Superior temporal gyrus (tissue), 1 donor: ENCODE measurements around the gene MAML3.

Experiments
- DNase-seq: peaks from one replicate; pipeline ENCODE4 v3.0.0-alpha.2; 2016; ENCODE audit errors: extremely low spot score

Gene MAML3

DNA sequence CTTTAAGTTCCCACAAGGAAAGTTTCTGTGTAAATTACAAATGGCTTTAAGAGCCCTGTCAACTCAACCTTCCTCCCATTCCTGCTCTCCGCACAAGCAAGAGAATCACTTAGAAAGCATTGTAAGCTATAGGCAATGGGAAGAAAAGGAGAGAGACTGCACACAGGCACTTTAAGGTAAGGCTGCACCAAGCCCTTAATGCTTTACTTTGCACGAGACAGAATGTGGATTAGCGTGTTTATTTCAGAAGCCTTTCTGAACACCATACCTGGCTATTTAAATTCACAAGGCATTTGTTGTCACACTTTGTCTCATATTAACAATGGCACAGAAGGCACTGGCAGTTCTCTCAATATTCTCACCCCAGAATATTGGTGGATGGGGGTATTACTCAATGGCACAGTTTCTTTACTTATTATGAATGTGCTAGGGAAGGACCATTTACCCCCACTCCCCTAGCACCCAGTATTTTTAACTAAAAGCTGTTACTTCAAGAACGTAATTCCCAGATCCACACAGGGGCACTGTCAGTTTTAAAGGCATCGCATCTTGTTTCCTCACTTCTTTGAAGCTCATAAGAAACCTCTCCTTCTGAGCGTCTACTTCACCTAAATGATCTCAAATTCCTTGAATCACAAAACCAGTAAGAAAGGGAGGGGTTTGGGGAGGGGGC lies 150.0 kb downstream of the MAML3 start:
- DNase-seq: peak; percentile 45

DNA sequence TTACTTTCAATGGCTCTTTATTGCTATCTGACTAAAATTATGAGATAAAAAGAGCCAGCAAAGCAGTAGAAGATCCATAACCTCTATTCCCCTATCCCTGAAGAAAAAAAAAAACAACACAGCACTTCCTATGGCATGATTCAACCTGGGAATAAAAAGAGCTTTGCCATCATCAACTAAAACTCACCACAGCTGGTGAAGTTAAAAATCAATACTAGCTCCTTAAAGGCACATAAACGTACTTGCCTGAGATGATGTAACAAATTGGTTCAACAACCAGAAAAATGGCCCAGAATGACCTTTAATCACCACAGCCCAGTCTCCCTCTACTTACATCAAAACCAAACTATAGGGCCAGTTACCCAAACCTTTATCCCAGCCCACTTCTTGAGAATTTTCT lies 153.8 kb downstream of the MAML3 start:
- DNase-seq: no peak

DNA sequence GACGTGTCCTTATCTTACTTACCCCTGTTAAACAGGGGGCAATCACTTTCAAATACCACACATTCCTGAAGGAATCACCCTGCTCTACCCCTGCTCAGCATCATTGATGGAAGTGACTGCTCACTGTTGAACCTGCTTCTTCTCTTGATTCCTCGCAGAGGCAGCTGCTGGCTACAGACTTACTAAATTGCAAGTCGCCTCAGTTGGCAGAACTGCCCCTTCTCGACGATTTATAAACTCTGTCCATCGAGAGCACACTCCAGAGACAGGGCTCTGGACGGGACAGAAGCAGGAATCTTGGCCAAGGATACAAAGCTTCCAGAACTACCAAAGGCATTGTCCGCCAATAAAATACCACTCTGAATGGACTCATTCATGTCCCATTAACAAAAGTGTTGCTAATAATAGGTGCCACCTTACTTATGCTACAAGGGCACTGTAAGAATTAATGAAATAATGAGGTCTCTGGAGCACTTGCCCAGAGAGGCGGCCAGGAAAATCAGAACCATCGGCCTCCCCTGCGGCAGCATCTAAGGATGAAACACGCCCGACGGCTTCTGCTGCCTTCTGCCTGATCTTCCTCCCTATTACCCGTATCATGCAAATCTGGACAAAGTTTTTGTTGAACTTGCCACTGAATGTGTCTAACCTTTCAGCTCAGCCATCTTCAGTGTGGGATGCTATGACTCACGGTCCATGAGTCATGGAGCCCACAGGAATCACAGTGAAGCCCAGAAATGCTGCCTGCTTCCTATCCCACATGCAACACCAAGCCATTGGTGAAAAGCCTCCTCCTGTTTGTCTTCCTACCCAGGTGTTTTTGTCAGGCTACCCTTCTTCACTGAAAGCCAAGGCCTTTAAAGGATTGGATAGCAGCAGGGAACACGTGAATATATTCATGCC lies 164.9 kb downstream of the MAML3 start:
- peak; percentile 56 for DNase-seq

DNA sequence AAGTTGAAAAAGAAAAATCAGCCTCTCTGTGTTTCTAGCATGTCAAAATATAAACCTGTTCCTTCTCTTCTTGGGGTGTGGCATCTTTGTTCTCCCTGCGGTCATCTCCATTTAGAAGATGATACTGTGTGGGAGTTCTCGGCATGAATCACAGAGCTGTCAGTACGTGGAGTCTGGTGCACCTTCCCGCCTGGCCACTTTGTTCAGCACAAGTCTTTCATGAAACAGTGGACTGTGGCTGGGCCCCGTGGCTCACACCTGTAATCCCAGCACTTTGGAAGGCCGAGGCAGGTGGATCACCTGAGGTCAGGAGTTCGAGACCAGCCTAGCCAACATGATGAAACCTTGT lies 166.5 kb downstream of the MAML3 start:
- no peak for DNase-seq

DNA sequence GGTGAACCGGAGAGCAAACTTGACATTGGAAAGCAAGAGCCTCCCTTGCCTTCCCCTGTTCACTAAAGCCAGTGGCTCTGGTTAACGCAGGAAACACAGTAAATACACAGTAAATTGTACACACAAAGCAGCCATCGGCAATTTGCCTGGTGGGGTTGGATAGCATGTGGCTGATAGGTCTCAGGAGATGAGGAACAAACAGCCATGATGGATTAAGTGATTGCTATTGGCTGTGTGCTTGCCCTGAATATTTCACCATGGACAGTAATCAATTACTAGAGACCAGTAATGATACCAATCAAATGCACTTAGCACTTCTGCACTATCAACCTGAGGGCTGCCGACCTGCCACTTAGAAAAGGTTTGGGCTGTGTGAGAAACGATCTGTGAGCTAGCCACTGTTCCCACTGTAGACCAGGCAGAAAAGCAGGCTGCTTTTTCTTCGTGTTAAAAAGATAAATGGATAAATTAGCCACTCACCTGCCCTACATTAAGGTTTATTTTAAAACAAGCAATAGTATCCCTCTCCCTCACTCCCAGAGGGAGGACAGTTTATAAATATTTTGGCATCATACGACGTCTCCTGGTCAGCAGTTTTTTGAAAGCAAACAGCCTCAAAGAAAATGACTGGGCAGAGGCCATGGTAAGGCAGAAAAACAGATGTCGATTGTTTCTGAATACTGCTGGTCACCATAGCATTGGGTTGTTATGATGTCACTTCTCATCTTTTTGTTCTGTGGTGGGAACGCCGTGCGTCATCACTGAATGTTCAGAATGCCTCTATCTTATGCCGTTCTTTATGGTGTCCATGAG lies 167.1 kb downstream of the MAML3 start:
- no peak for DNase-seq

DNA sequence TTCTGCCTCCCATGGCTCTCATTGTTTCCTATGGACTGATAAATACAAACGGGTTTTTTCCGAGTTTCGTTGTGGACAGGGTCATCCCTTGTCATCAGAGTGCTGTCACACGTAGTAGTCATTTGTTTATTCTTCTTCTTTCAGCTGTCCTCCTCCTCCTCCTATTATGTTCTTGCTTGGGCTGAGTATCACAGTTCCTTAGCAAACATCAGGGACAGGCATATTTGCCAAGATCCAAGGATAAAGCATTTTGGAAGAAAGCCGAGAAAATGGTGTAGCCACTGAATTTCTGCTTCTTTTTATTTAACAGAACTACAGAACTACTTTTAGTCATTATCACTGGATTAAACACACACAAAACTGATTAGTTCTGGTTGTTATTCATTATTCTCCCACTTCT lies 167.9 kb downstream of the MAML3 start:
- DNase-seq: peak; percentile 68

DNA sequence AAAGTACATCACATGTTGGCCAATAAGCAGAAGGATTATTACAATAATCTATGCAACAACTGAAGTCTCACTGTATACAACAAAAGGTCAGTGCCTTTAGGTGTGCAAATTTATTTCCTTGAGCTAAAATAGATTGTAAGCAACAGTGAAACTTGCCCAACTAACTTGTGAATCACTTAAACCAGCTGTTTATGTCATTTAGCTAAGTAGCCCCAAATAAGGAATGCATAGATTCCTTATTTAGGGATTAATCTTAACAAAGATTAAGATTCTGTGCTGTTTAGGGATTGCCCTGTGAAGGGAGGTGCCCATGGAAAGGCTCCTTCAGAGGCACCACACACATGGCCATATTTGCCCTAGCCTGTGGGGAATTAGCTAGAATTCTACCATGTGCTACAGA lies 168.6 kb downstream of the MAML3 start:
- DNase-seq: no peak

DNA sequence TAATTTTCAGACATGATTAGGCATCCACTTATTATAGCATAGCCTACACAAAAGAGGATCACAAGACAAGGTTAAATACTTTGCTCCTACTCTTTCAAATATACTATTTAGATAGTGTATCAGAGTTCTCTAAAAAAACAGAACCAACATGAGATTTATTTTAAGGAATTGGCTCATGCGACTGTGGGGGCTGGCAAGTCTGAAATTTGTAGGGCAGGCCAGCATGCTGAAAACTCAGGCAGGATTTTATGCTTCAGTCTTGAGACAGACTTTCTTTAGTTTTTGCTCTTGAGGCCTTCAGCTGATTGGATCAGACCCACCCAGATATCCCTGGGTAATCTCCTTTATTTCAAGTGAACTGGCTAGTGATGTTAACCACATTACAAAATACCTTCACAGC lies 169.5 kb downstream of the MAML3 start:
- no peak for DNase-seq

DNA sequence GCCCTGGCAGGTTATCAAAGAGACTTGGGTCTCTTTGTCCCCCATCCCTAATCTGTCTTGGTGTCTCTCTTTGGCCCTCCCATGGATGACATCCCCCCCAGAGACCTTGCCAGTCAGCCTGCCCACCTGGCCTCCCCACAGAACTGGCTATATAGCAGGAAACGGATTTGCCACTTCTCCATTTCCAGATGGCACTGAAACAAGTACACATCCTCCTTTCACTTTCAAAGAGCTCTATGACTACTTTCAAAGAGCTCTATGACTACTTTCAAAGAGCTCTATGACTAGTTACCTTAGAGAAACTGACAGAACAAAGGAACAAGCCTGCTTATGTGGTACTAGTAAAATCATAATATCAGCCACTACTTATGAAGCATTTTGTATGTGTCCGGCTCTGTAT lies 175.3 kb downstream of the MAML3 start:
- no peak for DNase-seq

DNA sequence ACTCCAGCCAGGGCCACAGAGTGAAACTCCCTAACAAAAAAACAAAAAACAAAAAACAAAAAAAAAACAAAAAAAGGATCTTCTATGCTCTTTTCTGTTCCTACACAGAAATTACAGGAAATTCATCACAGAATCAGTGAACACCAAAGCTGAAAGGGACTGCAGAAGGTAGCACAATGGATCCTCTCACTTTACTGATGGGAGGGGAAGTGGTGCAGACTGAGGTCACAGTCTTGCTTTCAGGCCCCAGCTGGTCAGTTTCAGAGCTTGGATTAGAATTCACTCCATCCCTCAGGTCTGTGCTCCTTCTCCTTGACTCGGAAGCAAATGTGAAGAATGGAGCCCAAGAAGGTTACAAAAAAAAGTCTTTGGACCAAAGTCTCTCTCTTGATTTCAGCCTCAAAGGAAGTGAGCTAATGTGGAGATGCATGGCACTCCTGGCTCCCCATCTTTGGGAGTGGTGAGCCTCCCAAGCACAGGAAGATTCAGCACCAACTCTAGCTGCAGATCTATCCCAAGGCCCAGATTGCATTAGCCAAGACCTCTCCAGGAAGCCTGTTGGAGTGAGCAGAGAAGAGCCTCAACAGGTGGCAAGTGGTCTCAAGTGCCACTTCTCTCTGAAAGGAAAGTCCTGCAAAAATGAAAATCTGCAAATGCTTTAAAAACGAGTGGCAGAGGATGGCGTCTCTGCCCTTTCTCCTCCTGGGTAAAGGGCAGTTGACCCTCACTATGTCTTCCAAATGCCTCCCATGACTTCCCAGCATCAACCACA lies 176.0 kb downstream of the MAML3 start:
- no peak for DNase-seq

DNA sequence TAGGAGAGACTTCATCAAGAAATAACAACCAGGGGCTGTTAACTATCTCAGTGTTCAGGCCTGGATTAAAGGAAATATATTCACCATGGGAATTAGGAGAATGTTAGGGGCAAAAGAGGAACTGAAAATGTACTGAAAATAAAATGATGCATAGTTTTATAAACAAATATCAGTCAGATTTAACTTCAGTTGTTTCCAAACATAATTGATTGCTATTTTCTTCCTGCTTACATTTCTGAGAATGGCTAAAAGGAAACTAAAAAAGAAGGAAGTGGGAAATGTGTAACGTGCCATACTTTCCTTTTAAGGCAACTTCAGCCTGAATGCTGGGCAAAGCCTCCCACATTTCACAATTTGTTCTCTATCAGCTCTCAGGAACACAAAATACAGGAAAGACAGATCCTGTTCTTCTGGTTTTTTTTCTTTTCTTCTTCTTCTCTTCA lies 178.1 kb downstream of the MAML3 start:
- DNase-seq: peak; percentile 71

DNA sequence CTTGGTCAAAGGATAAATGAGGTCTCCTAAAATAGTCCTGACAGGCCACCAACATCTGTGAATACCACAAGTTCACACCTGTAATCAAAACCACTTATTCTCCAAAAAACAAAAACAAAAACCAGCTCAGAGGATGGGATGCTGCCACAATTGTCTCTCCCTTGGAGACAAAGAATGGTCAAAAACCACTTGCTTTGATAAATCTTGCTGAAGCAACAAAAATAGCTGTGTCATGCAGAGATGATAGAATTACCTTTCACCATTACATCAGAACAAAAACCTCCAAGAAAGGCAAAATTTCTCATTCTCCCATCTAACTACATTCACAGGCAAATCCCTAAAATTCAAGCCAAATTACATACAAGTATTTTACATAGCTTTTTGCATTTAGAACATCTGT lies 180.4 kb downstream of the MAML3 start:
- no peak for DNase-seq

DNA sequence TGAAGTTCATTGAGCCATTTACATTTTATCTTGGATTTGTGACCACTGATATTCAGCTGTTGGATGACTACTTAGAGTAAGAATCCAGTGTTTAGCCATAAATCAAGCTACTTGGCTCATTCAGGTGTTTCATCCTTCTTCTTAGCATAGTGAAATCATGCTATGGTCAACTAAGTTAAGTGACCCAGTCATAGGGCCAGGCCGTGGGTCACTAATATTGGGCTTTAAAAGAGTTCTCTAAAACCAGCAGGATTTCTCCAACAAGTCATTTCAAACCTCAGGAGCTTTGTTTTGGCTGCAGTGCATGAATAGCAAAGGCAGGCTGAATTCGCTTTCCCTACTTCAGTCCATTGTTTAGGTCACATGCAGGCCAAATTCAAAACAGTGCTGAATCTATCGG lies 181.0 kb downstream of the MAML3 start:
- no peak for DNase-seq

DNA sequence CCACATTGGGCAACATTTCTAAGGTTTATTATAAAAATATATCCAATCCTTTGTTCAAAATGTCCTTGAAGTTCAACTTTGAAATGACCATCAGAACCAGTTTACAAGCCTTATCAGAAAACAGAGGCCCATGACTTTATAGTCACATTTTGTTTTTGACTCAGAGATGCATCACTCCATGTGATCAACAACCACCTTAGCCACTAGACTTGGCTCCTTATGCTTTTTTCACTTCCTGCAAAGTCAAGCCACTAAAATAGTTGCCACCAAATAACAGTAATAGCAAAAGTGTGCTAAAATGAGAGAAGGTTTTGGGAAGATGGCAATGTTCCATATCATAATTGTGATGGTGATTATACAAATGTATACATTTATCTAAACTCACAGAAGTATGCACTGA lies 181.7 kb downstream of the MAML3 start:
- no peak for DNase-seq

DNA sequence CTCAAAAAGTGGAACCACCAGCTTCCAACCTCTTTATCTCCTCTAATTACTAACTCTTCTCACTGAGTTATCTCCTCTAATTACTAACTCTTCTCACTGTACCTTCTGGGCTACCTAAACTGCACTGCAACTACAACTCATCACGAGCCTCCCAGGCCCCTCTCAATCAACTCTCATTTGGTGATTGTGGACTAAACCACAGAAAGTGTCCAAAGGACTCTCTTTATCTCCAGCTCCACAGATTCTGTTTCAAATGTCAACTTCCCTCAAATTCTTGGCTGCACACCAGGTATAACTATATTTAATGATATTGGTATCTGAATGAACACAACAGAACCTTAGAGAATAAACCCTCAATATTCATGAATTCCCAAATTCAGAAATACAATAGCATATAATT lies 182.9 kb downstream of the MAML3 start:
- no peak for DNase-seq

DNA sequence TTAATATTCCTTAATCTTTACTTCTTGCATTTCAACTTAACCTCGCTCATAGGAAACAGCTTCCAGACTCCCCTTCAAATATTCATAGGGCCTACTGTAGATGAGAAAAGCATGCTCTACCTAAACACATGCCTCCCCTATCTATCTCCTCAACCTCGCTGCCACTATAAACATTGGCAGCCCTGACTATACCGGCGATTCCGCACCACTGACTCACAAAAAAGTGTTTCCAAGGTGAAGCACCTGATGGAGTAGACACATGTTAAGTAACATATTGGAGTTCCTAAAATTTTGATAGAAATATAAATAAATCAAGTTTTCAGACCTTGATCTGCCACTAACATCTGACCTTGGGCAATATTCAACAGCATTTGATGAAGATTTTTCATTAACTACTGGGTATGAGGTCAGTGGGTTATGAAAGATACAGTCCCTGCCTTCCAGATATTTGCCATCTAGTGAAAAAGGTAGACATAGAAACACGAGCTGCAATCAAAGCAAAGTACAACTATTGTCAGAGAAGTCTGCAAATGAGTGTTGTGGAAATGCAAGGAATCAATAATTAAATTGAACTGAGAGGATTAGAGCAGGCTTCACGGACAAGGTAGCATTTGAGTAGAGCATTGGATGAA lies 184.2 kb downstream of the MAML3 start:
- no peak for DNase-seq

DNA sequence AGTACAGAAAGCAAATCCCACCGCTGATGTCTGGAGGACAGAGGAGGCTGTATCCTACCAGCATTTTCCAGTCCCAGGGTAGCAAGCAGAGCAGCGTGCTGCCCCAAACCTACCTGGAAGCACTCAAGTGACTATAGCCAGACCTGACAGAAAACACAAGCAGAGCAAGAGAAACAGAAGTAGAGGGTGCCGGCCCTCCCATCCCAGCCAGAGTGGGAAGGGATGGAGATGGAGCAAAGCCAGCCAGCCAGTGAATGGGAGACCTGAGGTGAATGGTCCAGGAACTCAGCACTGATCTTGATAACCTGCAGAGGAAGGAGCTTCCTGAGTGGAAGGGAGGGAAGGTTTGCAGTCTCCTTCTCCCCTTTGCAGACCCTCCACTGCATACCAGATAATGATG lies 185.2 kb downstream of the MAML3 start:
- no peak for DNase-seq

DNA sequence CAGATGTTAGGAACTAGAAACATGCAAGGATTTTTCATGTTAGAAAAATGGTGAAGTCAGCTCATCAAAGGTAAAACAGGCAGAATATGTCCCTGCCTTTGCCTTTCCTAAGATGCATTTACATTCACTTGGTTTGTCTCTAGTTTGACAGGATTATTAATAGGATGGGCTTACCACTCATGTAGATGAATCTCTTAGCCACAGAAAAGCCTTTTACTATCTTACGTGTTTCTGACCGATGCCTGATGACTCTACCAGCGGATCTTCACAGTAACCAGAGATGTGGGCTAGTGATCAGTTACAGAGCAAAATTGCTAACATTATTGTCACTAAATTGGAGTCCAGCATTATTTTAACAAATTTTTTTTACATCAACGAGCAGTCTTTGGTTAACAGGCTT lies 187.6 kb downstream of the MAML3 start:
- no peak for DNase-seq

DNA sequence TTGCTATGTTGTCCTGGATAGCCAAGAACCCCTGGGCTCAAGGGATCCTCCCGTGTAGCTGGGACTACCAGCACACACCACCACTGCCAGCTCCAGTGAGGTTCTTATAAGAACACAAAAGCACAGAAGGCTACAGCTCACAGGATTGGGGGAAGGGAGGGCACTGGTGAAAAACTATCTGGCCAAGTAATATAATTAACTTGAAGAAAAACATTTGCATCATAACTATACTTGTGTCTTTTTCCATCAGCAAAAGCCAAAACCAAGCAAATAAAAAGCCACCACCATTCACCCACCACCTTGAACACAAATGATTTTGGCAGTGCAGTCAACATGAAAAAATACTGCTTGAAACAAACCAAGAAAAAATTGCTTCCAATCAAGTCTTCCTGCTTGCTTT lies 188.2 kb downstream of the MAML3 start:
- DNase-seq: no peak

DNA sequence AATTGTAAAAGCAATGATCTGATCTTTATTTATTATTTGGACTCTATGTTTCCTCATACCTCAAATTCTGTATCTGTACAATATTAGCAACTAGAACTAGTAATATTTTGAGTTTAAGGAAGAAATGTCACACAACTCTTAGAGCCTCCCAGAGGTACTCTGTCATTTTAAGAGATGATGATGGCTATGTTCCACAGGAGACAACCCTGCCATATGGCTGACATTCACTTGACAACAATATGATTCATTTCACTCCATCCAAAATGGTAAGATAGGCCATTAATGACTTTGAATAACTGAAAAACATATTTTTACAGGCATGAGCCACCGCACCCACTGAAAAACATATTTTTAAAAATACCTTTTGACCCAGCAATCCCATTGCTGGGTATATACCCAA lies 190.3 kb downstream of the MAML3 start:
- no peak for DNase-seq

DNA sequence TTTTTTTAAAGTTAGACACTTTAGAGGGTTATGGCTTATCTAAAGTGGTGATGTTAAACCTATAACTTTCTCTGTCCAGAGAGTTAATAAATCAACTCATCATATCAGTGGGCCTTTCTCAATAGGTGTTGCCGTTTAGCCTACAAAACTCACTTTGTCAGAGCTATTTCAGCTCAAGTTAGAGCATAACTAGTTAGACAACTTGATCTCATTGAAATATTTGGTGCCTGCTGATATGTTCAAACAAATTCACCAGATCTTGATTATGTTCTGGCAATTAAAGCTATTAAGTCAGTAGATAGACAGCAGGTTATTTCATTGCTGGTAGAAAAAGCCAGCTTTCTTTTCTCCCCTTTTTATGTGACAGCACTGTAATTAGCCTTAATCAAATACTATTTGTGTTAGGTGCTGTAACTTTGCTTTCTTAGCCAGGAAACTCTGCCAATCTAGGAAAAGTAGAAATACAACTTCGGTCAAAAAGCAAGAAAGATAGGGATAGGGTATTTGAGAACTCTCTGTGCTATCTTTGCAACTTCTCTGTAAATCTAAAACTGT lies 191.8 kb downstream of the MAML3 start:
- DNase-seq: no peak
